Measurements from ENCODE around the gene SNU13.
A peak's percentile ranks its signal among the peaks of the same experiment; 100 is the strongest.

Gene SNU13

DNA sequence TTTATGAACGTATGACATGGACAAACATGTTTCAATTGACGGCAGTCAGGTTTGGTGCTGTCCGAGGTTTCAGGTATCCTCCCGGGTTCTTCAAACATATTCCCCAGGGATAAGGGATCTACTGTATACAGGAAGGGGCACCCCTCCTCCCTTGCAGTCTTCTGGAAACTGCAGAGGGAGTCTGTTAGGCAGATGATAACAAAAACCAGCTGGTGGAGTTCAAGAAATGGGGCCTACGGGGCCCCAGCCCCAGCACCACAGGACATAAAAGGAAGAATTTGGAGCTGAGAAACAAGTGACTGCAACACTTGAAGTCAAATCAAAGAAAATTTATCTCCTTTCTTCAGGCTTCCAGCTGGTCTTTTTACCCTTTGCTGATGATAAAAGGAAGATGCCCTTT is 32.1 kb downstream of the SNU13 start:
- Histone ChIP-seq H3K36me3 (ENCODE audit: control insufficient read depth in 2 of 2, insufficient read depth in 1 of 2, low read length in 2 of 2) (peaks cover 96 to 99% of the 10 kb centered on the region in 2 experiments), H3K4me3 (ENCODE audit: low read depth, low read length) (no peak overlapping the region), H3K4me1 (ENCODE audit: control insufficient read depth, insufficient read depth, low read length) (no peaks in the 10 kb centered on the region), H3K27ac (ENCODE audit: extremely low read depth, low read depth, low read length) (0 out of 2 replicates have a peak overlapping the region, but pooled peaks have one; percentile 16), H3K9me3 (ENCODE audit: control insufficient read depth, insufficient read depth, low read depth, low read length) (no peaks in the 10 kb centered on the region)
- POLR2A ChIA-PET, result interaction anchor here (1.1 kb wide), 1 partner anchor 9 kb away, joined by 3 read pairs; no protein-coding TSS in a partner anchor
- TF ChIP-seq ZNF169 (tag by site-specific recombination; IDR thresholded peaks at IDR 0.05) (no peak), ZFP37 (tag by site-specific recombination; IDR thresholded peaks at IDR 0.05) (no peak), ZNF549 (tag by site-specific recombination; IDR thresholded peaks at IDR 0.05) (no peak), ZNF654 (tag by site-specific recombination; IDR thresholded peaks at IDR 0.05; ENCODE audit: low read depth) (no peak)
- TF ChIP-seq, protein P1, sequence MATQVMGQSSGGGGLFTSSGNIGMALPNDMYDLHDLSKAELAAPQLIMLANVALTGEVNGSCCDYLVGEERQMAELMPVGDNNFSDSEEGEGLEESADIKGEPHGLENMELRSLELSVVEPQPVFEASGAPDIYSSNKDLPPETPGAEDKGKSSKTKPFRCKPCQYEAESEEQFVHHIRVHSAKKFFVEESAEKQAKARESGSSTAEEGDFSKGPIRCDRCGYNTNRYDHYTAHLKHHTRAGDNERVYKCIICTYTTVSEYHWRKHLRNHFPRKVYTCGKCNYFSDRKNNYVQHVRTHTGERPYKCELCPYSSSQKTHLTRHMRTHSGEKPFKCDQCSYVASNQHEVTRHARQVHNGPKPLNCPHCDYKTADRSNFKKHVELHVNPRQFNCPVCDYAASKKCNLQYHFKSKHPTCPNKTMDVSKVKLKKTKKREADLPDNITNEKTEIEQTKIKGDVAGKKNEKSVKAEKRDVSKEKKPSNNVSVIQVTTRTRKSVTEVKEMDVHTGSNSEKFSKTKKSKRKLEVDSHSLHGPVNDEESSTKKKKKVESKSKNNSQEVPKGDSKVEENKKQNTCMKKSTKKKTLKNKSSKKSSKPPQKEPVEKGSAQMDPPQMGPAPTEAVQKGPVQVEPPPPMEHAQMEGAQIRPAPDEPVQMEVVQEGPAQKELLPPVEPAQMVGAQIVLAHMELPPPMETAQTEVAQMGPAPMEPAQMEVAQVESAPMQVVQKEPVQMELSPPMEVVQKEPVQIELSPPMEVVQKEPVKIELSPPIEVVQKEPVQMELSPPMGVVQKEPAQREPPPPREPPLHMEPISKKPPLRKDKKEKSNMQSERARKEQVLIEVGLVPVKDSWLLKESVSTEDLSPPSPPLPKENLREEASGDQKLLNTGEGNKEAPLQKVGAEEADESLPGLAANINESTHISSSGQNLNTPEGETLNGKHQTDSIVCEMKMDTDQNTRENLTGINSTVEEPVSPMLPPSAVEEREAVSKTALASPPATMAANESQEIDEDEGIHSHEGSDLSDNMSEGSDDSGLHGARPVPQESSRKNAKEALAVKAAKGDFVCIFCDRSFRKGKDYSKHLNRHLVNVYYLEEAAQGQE (tag by site-specific recombination; IDR thresholded peaks at IDR 0.05), result 0 out of 2 replicates have a peak, but pooled peaks have one; percentile 42
- TF ChIP-seq, protein P2, sequence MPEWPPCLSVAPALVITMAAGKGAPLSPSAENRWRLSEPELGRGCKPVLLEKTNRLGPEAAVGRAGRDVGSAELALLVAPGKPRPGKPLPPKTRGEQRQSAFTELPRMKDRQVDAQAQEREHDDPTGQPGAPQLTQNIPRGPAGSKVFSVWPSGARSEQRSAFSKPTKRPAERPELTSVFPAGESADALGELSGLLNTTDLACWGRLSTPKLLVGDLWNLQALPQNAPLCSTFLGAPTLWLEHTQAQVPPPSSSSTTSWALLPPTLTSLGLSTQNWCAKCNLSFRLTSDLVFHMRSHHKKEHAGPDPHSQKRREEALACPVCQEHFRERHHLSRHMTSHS (tag by site-specific recombination; IDR thresholded peaks at IDR 0.05), result no peak
- CTCF ChIA-PET, result interaction anchor here (0.9 to 3.0 kb wide), 3 partner anchors 10 to 291 kb away, joined by 3 to 11 read pairs (median 4); partner anchors contain the start of gene CENPM

DNA sequence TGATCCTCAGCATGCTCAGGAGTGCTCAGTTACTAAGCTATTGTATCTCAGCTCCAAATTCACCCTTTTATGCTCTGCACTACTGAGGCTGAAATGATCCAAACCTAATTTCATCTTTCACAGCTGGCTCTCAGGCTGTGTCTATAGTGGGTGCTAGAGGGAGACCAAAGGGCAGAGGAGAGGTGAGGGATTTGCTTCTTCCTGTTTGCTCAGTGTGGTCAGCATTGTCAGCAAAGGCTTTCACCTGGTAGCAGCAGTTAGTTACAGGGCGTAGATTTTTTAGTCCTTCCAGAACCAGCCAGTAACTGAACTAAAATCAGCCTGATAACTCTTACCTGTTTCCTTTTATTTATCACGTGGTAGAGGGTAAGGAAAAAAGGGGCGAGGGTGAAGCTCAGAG is 34.3 kb downstream of the SNU13 start:
- H3K4me1 ChIP-seq (ENCODE audit: control insufficient read depth, insufficient read depth, low read length), result no peaks in the 10 kb centered on the region
- ChIA-PET CTCF (interaction anchor here (0.5 to 2.3 kb wide), 3 partner anchors 13 to 506 kb away, joined by 3 to 17 read pairs (median 3); no protein-coding TSS in a partner anchor), POLR2A (interaction anchor here (0.9 to 1.7 kb wide), 2 partner anchors 33 to 64 kb away, joined by 3 to 4 read pairs; partner anchors contain the start of genes DESI1, PMM1 and XRCC6)
- TF ChIP-seq, protein P2 (tag by site-specific recombination; IDR thresholded peaks at IDR 0.05), result no peak
- no peak for TF ChIP-seq ZNF677 (tag by site-specific recombination; IDR thresholded peaks at IDR 0.05)
- TF ChIP-seq ZNF670 (tag by site-specific recombination; IDR thresholded peaks at IDR 0.05; ENCODE audit: low read depth), result no peak
- no peak for TF ChIP-seq ZNF132 (tag by site-specific recombination; IDR thresholded peaks at IDR 0.05; ENCODE audit: borderline replicate concordance)
- TF ChIP-seq ZNF785 (tag by site-specific recombination; IDR thresholded peaks at IDR 0.05), result no peak
- TF ChIP-seq ZBTB21 (tag by site-specific recombination; IDR thresholded peaks at IDR 0.05), result no peak
- TF ChIP-seq ZNF37A (tag by site-specific recombination; IDR thresholded peaks at IDR 0.05), result no peak
- no peak for TF ChIP-seq SCRT2 (tag by site-specific recombination; IDR thresholded peaks at IDR 0.05)
- no peak for TF ChIP-seq ZNF23 (tag by site-specific recombination; IDR thresholded peaks at IDR 0.05; ENCODE audit: borderline replicate concordance)
- TF ChIP-seq, protein P3, sequence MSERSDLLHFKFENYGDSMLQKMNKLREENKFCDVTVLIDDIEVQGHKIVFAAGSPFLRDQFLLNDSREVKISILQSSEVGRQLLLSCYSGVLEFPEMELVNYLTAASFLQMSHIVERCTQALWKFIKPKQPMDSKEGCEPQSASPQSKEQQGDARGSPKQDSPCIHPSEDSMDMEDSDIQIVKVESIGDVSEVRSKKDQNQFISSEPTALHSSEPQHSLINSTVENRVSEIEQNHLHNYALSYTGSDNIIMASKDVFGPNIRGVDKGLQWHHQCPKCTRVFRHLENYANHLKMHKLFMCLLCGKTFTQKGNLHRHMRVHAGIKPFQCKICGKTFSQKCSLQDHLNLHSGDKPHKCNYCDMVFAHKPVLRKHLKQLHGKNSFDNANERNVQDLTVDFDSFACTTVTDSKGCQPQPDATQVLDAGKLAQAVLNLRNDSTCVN (tag by site-specific recombination; optimal IDR thresholded peaks at IDR 0.05), result no peak
- TF ChIP-seq ZNF560 (tag by site-specific recombination; IDR thresholded peaks at IDR 0.05; ENCODE audit: borderline replicate concordance), result no peak
- TF ChIP-seq ZNF660 (tag by site-specific recombination; IDR thresholded peaks at IDR 0.05), result no peak
- H3K36me3 ChIP-seq (ENCODE audit: control insufficient read depth in 2 of 2, insufficient read depth in 1 of 2, low read length in 2 of 2), result peaks cover 95 to 97% of the 10 kb centered on the region in 2 experiments
- no peak overlapping the region for H3K4me3 ChIP-seq (ENCODE audit: low read depth, low read length)
- H3K9me3 ChIP-seq (ENCODE audit: control insufficient read depth, insufficient read depth, low read depth, low read length), result no peaks in the 10 kb centered on the region
- H3K27ac ChIP-seq (ENCODE audit: extremely low read depth, low read depth, low read length), result no peak overlapping the region
